ENCODE results near the gene PHLDB2. TPM values are rescaled to one million over a fixed set of nuclear protein-coding genes. Genes with fewer than 3 reads are reported as not detected.

The PHLDB2 gene
- total RNA-seq, 5 donors from 2014 or later (not counting 1 experiment from before 2014, with no cell fraction given) = 2.0 to 12.1 (median 3.9) TPM

- Histone ChIP-seq H3K27me3 (replicated peaks in 1 of 2; ENCODE audit: control insufficient read depth in 2 of 2, extremely low read depth in 1 of 2, insufficient read depth in 2 of 2, low read length in 1 of 2) (no peaks in the 10 kb centered on the region), H3K9me3 (no peaks in the 10 kb centered on the region), H3K4me3 (ENCODE audit: control insufficient read depth in 1 of 2, extremely low read depth in 1 of 2, low read length in 1 of 2) (no peak overlapping the region), H3K4me1 (ENCODE audit: control insufficient read depth in 1 of 2, extremely low read depth in 1 of 2, insufficient read depth in 2 of 2, low read length in 2 of 2) (no peaks in the 10 kb centered on the region), H3K27ac (ENCODE audit: low read length) (no peak overlapping the region), H3K36me3 (ENCODE audit: control insufficient read depth in 2 of 2, extremely low read depth in 1 of 2, insufficient read depth in 1 of 2, low read length in 1 of 2) (peaks cover 0 to 2% of the 10 kb centered on the region in 2 donors)
- Mint-ChIP-seq H3K36me3 (peaks cover 27% of the 10 kb centered on the region), H3K27ac (no peak overlapping the region), H3K4me1 (no peaks in the 10 kb centered on the region), H3K9me3 (no peaks in the 10 kb centered on the region), H3K4me3 (no peak overlapping the region), H3K27me3 (no peaks in the 10 kb centered on the region)
- CTCF ChIA-PET = no interaction called here
- POLR2A ChIA-PET = no interaction called here
- DNase-seq = no peak
- ATAC-seq (replicated peaks in 1 of 4) = no peak
Measured at GRCh38 chr3:111937871-111938270, 78.8 kb downstream of the PHLDB2 start.

- Mint-ChIP-seq H3K27me3 (no peaks in the 10 kb centered on the region), H3K36me3 (peaks cover 27% of the 10 kb centered on the region), H3K4me1 (no peaks in the 10 kb centered on the region), H3K4me3 (no peak overlapping the region), H3K27ac (no peak overlapping the region), H3K9me3 (no peaks in the 10 kb centered on the region)
- no peak overlapping the region for H3K27ac ChIP-seq (ENCODE audit: low read length)
- no peak overlapping the region for H3K4me3 ChIP-seq (ENCODE audit: control insufficient read depth in 1 of 2, extremely low read depth in 1 of 2, low read length in 1 of 2)
- ATAC-seq (replicated peaks in 1 of 4) (no peak), DNase-seq (no peak)
- WGBS (ENCODE audit: insufficient coverage) = 86% methylated on average over 2 of the region's 2 CpGs
- H3K36me3 ChIP-seq (ENCODE audit: control insufficient read depth in 2 of 2, extremely low read depth in 1 of 2, insufficient read depth in 1 of 2, low read length in 1 of 2) = peaks cover 0 to 2% of the 10 kb centered on the region in 2 donors
- POLR2A ChIA-PET = no interaction called here
- CTCF ChIA-PET = no interaction called here
- no peaks in the 10 kb centered on the region for H3K9me3 ChIP-seq
- H3K4me1 ChIP-seq (ENCODE audit: control insufficient read depth in 1 of 2, extremely low read depth in 1 of 2, insufficient read depth in 2 of 2, low read length in 2 of 2) = no peaks in the 10 kb centered on the region
- H3K27me3 ChIP-seq (replicated peaks in 1 of 2; ENCODE audit: control insufficient read depth in 2 of 2, extremely low read depth in 1 of 2, insufficient read depth in 2 of 2, low read length in 1 of 2) = no peaks in the 10 kb centered on the region
Measured at GRCh38 chr3:111939873-111940272, 80.8 kb downstream of the PHLDB2 start.

GRCh38 chr3:111943533-111943932, 84.5 kb downstream of the PHLDB2 start:
- no peaks in the 10 kb centered on the region for H3K9me3 ChIP-seq
- ATAC-seq (replicated peaks in 1 of 4) (no peak), DNase-seq (no peak)
- ChIA-PET POLR2A (no interaction called here), CTCF (no interaction called here)
- H3K4me1 Mint-ChIP-seq = no peaks in the 10 kb centered on the region
- no peak overlapping the region for H3K4me3 ChIP-seq (ENCODE audit: control insufficient read depth in 1 of 2, extremely low read depth in 1 of 2, low read length in 1 of 2)
- no peaks in the 10 kb centered on the region for H3K27me3 ChIP-seq (replicated peaks in 1 of 2; ENCODE audit: control insufficient read depth in 2 of 2, extremely low read depth in 1 of 2, insufficient read depth in 2 of 2, low read length in 1 of 2)
- H3K4me1 ChIP-seq (ENCODE audit: control insufficient read depth in 1 of 2, extremely low read depth in 1 of 2, insufficient read depth in 2 of 2, low read length in 2 of 2) = no peaks in the 10 kb centered on the region
- no peak overlapping the region for H3K27ac Mint-ChIP-seq
- no peaks in the 10 kb centered on the region for H3K9me3 Mint-ChIP-seq
- no CpG with 5 or more reads among the region's 2 CpGs for WGBS (ENCODE audit: insufficient coverage)
- H3K27ac ChIP-seq (ENCODE audit: low read length) = no peak overlapping the region
- no peak overlapping the region for H3K4me3 Mint-ChIP-seq
- H3K36me3 ChIP-seq (ENCODE audit: control insufficient read depth in 2 of 2, extremely low read depth in 1 of 2, insufficient read depth in 1 of 2, low read length in 1 of 2) = peaks cover 0 to 2% of the 10 kb centered on the region in 2 donors
- H3K36me3 Mint-ChIP-seq = peaks cover 27% of the 10 kb centered on the region
- H3K27me3 Mint-ChIP-seq = no peaks in the 10 kb centered on the region

GRCh38 chr3:111944372-111944771, 85.3 kb downstream of the PHLDB2 start:
- Mint-ChIP-seq H3K27ac (no peak overlapping the region), H3K4me1 (no peaks in the 10 kb centered on the region), H3K36me3 (peaks cover 22% of the 10 kb centered on the region), H3K4me3 (no peak overlapping the region), H3K27me3 (peaks cover 0 to 3% of the 10 kb centered on the region in 2 donors), H3K9me3 (no peaks in the 10 kb centered on the region)
- Histone ChIP-seq H3K9me3 (no peaks in the 10 kb centered on the region), H3K27ac (ENCODE audit: low read length) (no peak overlapping the region), H3K4me1 (ENCODE audit: control insufficient read depth in 1 of 2, extremely low read depth in 1 of 2, insufficient read depth in 2 of 2, low read length in 2 of 2) (no peaks in the 10 kb centered on the region), H3K4me3 (ENCODE audit: control insufficient read depth in 1 of 2, extremely low read depth in 1 of 2, low read length in 1 of 2) (no peak overlapping the region), H3K36me3 (ENCODE audit: control insufficient read depth in 2 of 2, extremely low read depth in 1 of 2, insufficient read depth in 1 of 2, low read length in 1 of 2) (peaks cover 0 to 2% of the 10 kb centered on the region in 2 donors), H3K27me3 (replicated peaks in 1 of 2; ENCODE audit: control insufficient read depth in 2 of 2, extremely low read depth in 1 of 2, insufficient read depth in 2 of 2, low read length in 1 of 2) (no peaks in the 10 kb centered on the region)
- no peak for DNase-seq
- ATAC-seq (replicated peaks in 1 of 4) = no peak
- ChIA-PET POLR2A (interaction anchor here in 1 of 2 donors (0.5 kb wide), 1 partner anchor 11 kb away, joined by 3 read pairs; no protein-coding TSS in a partner anchor), CTCF (no interaction called here)
- WGBS (ENCODE audit: insufficient coverage) = 100% methylated on average over 2 of the region's 4 CpGs

GRCh38 chr3:111947231-111947630, 88.2 kb downstream of the PHLDB2 start:
- Histone ChIP-seq H3K27ac (ENCODE audit: low read length) (no peak overlapping the region), H3K27me3 (replicated peaks in 1 of 2; ENCODE audit: control insufficient read depth in 2 of 2, extremely low read depth in 1 of 2, insufficient read depth in 2 of 2, low read length in 1 of 2) (no peaks in the 10 kb centered on the region), H3K36me3 (ENCODE audit: control insufficient read depth in 2 of 2, extremely low read depth in 1 of 2, insufficient read depth in 1 of 2, low read length in 1 of 2) (no peaks in the 10 kb centered on the region), H3K4me3 (ENCODE audit: control insufficient read depth in 1 of 2, extremely low read depth in 1 of 2, low read length in 1 of 2) (no peak overlapping the region), H3K4me1 (ENCODE audit: control insufficient read depth in 1 of 2, extremely low read depth in 1 of 2, insufficient read depth in 2 of 2, low read length in 2 of 2) (no peaks in the 10 kb centered on the region), H3K9me3 (no peaks in the 10 kb centered on the region)
- ATAC-seq (replicated peaks in 1 of 4) (no peak), DNase-seq (no peak)
- Mint-ChIP-seq H3K27me3 (peaks cover 0 to 3% of the 10 kb centered on the region in 2 donors), H3K36me3 (peaks cover 5% of the 10 kb centered on the region), H3K4me1 (no peaks in the 10 kb centered on the region), H3K27ac (no peak overlapping the region), H3K9me3 (no peaks in the 10 kb centered on the region), H3K4me3 (no peak overlapping the region)
- ChIA-PET POLR2A (no interaction called here), CTCF (interaction anchor here in 1 of 2 donors (0.6 kb wide), 1 partner anchor 70 kb away, joined by 3 read pairs; no protein-coding TSS in a partner anchor)
- no CpG with 5 or more reads among the region's 1 CpG for WGBS (ENCODE audit: insufficient coverage)

GRCh38 chr3:111948786-111949185, 89.7 kb downstream of the PHLDB2 start:
- no peaks in the 10 kb centered on the region for H3K9me3 ChIP-seq
- no peaks in the 10 kb centered on the region for H3K4me1 ChIP-seq (ENCODE audit: control insufficient read depth in 1 of 2, extremely low read depth in 1 of 2, insufficient read depth in 2 of 2, low read length in 2 of 2)
- CTCF ChIA-PET = no interaction called here
- no peaks in the 10 kb centered on the region for H3K36me3 ChIP-seq (ENCODE audit: control insufficient read depth in 2 of 2, extremely low read depth in 1 of 2, insufficient read depth in 1 of 2, low read length in 1 of 2)
- H3K27me3 ChIP-seq (replicated peaks in 1 of 2; ENCODE audit: control insufficient read depth in 2 of 2, extremely low read depth in 1 of 2, insufficient read depth in 2 of 2, low read length in 1 of 2) = no peaks in the 10 kb centered on the region
- peaks cover 9% of the 10 kb centered on the region for H3K36me3 Mint-ChIP-seq
- 80% methylated on average over 1 of the region's 9 CpGs for WGBS (ENCODE audit: insufficient coverage)
- POLR2A ChIA-PET = no interaction called here
- ATAC-seq (replicated peaks in 1 of 4) (no peak), DNase-seq (no peak)
- H3K4me3 ChIP-seq (ENCODE audit: control insufficient read depth in 1 of 2, extremely low read depth in 1 of 2, low read length in 1 of 2) = no peak overlapping the region
- H3K27ac ChIP-seq (ENCODE audit: low read length) = no peak overlapping the region
- H3K4me3 Mint-ChIP-seq = no peak overlapping the region
- peaks cover 0 to 3% of the 10 kb centered on the region in 2 donors for H3K27me3 Mint-ChIP-seq
- no peaks in the 10 kb centered on the region for H3K4me1 Mint-ChIP-seq
- H3K9me3 Mint-ChIP-seq = no peaks in the 10 kb centered on the region
- no peak overlapping the region for H3K27ac Mint-ChIP-seq

- Histone ChIP-seq H3K9me3 (no peaks in the 10 kb centered on the region), H3K27me3 (replicated peaks in 1 of 2; ENCODE audit: control insufficient read depth in 2 of 2, extremely low read depth in 1 of 2, insufficient read depth in 2 of 2, low read length in 1 of 2) (no peaks in the 10 kb centered on the region), H3K27ac (ENCODE audit: low read length) (no peak overlapping the region), H3K4me3 (ENCODE audit: control insufficient read depth in 1 of 2, extremely low read depth in 1 of 2, low read length in 1 of 2) (no peak overlapping the region), H3K4me1 (ENCODE audit: control insufficient read depth in 1 of 2, extremely low read depth in 1 of 2, insufficient read depth in 2 of 2, low read length in 2 of 2) (no peaks in the 10 kb centered on the region), H3K36me3 (ENCODE audit: control insufficient read depth in 2 of 2, extremely low read depth in 1 of 2, insufficient read depth in 1 of 2, low read length in 1 of 2) (no peaks in the 10 kb centered on the region)
- Mint-ChIP-seq H3K36me3 (peaks cover 12% of the 10 kb centered on the region), H3K27ac (no peak overlapping the region), H3K4me3 (no peak overlapping the region), H3K4me1 (no peaks in the 10 kb centered on the region), H3K27me3 (peaks cover 0 to 3% of the 10 kb centered on the region in 2 donors), H3K9me3 (no peaks in the 10 kb centered on the region)
- CTCF ChIA-PET = no interaction called here
- no CpG with 5 or more reads among the region's 3 CpGs for WGBS (ENCODE audit: insufficient coverage)
- POLR2A ChIA-PET = no interaction called here
- DNase-seq (no peak), ATAC-seq (replicated peaks in 1 of 4) (no peak)
Measured at GRCh38 chr3:111949712-111950111, 90.6 kb downstream of the PHLDB2 start.
